HG03108 (cell line): ENCODE measurements around the gene TMEM132A.

ENCODE experiments used
- ATAC-seq: cut with Tn5 transposase; IDR thresholded peaks from one replicate; pipeline ENCODE4 v1.9.1; 2021; ENCODE audit warnings: moderate library complexity; ENCODE audit not compliant: unreplicated experiment

TMEM132A gene, protein sequence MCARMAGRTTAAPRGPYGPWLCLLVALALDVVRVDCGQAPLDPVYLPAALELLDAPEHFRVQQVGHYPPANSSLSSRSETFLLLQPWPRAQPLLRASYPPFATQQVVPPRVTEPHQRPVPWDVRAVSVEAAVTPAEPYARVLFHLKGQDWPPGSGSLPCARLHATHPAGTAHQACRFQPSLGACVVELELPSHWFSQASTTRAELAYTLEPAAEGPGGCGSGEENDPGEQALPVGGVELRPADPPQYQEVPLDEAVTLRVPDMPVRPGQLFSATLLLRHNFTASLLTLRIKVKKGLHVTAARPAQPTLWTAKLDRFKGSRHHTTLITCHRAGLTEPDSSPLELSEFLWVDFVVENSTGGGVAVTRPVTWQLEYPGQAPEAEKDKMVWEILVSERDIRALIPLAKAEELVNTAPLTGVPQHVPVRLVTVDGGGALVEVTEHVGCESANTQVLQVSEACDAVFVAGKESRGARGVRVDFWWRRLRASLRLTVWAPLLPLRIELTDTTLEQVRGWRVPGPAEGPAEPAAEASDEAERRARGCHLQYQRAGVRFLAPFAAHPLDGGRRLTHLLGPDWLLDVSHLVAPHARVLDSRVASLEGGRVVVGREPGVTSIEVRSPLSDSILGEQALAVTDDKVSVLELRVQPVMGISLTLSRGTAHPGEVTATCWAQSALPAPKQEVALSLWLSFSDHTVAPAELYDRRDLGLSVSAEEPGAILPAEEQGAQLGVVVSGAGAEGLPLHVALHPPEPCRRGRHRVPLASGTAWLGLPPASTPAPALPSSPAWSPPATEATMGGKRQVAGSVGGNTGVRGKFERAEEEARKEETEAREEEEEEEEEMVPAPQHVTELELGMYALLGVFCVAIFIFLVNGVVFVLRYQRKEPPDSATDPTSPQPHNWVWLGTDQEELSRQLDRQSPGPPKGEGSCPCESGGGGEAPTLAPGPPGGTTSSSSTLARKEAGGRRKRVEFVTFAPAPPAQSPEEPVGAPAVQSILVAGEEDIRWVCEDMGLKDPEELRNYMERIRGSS

DNA sequence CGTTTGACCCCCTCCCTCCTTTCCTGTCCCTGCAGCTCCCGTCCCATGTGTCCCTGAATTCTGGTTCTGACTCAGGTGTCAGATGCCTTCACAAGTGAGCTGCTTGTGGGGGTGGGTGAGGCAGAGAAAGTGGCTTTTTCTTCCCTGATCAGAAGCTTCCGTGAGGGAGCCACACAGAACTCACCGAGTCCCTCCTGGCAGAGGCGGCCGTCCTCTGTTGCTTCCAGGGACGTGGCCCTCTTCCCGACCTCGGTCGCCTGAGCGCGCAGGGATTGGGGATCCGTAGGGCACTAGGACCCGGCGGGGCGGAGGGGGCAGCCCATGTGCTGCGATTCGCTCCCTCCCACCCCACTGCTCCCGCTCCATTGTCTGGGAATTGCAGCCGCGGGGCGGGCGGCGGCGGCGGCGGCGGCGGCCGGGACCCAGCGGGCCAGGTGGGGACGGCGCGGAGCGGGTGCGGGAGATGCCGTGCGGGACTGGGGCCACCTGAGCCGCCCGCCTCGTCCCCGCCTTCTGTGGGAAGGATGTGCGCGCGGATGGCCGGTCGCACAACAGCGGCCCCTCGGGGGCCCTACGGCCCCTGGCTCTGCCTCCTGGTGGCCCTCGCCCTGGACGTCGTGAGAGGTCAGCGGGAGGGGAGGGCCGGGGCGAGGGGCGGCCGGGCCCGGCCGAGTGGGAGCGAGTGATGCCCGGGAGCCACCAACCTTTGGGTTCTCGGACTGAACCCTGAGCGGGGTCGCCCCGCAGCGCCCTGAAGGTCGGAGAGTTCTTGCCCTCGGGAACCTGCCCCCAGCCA lies at the start of gene TMEM132A:
TMEM132A (plus strand) TSS at position 351 of the 796 bp plus-strand sequence; CDS start at position 525, 174 bp downstream.
- no peak for ATAC-seq

DNA sequence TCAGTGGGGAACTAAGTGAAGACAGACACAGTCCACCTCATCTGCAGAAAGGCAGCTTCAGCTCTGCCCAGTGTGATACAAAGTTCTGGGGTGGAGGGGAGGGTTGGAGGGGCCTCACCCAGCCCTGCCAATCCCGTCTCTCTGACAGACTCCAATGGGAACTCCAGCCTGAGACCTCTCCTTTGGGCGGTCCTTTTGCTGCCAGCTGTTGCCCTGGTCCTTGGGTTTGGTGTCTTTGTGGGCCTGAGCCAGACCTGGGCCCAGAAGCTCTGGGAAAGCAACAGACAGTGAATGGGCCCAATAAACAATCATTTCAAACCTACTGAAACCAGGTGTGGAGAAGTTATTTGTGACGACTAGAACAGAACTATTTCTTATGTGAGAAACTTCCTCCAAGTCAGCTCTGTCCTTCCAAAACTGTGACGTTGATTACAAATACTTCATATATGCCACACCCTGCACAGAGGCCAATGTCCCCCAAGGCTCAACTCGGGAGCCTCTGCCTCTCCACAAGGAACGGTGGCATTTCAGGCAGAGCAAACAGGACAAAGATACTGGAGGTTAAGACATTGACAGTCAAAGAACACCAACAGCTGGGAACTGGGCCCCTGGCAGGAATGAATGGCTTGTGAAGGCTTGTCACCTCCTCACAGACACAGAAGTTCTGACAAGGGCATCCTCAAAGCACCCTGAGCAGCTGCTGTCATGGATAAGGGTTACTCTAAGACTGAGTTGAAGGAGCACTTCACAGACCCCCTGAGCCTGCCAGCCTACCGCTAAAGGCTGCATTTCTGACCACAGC lies 48.7 kb upstream of the TMEM132A start:
- no peak for ATAC-seq

DNA sequence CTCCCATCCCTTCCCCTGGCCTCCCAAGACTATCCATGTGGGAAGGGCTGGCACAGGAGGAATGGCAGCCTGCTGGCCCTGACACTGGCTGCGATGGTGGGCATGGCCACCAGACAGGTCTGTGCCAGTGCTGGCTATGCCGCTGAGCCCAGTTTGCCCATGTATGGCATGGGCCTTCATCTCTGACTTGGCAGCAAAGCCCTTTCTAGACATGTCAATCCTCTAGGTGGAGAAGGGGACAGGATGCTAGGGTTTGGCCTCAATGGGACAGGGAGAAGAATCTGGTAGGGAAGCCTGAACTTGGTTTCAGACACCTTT lies 48.1 kb upstream of the TMEM132A start:
- no peak for ATAC-seq

DNA sequence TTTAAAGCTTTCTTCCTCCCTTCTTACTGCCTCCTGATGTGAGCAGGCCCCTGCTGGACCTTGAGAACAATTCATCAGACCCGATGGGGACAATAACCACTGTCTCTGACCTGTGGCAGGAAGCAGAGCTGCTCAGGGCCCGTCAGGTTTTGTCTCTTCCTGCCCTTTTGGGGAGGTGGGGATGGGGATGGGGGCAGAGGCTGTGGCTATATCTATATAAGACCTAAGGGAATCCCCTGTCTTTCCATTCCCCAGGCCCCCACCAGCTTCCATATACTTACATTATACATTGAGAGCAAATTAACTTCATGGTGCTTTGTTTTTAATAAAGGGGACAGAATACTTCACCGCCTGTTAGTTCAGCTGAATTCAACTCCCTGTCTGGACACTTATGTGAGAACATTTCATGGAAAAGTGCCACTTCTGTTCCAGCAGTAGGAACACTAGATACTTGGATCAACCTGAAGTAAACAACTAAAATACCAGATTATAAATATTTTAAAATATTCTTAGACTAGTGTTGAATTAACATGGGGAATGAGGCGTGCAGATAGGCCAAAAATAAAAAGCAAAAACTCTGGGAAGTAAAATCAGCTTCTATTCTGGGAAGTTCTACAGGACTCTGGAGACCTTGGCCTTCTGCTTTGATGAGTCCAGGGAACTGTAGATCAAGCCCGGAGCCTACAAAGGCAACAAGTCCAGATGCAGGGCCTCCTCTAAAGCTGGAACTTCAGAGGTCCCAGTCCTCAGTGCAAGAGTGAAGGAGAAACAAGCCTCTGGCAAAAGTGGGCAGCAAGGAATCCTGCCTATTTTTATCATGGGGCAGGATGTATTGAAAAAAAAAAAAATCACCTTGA lies 45.8 kb upstream of the TMEM132A start:
- ATAC-seq: no peak

DNA sequence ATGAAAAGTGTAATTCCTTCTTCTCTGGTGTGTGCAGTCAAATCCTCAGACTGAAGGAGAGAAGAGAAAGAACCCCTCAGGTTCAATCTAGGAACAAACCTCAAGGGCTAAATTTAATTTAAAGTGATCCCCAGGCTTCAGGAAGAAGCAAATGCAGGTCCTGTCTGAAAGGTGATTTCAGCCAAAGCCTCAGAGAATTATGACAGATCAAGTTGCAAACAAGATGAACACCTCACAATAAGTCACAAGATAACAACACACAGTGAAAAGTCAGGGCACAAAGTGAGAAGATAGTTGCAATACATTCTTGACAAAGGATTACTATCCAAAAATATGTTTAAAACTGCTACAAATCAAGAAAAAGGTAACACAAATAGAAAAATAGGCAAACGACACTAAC lies 45.2 kb upstream of the TMEM132A start:
- ATAC-seq: no peak

DNA sequence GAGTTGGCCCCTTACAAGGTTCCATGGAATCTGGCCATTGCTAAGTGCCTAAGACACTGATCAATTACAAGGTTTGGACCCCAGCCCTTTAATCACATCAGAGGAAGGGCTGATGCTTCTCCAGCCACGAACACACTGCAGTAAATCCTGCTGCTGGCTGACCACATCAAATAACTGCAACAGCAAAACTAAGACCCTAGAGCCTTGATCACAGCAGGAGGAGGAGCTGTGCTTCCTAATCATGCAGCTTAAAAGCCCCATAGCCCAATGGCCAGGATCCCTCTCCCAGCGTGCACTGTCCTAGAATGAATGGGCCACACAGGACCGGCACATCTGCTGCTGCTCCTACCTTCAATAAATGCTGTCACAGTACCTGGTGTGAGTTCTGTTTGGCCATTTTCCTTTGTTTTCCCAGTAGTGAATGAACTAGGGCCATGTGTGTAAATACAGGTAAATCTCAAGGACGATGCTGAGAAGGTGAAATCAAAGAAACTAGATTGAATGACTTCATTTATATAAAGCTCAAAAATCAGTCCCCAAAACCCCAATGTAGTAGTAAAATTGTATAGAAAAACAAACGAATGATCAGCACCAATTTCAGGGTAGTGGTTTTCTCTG lies 44.2 kb upstream of the TMEM132A start:
- no peak for ATAC-seq

DNA sequence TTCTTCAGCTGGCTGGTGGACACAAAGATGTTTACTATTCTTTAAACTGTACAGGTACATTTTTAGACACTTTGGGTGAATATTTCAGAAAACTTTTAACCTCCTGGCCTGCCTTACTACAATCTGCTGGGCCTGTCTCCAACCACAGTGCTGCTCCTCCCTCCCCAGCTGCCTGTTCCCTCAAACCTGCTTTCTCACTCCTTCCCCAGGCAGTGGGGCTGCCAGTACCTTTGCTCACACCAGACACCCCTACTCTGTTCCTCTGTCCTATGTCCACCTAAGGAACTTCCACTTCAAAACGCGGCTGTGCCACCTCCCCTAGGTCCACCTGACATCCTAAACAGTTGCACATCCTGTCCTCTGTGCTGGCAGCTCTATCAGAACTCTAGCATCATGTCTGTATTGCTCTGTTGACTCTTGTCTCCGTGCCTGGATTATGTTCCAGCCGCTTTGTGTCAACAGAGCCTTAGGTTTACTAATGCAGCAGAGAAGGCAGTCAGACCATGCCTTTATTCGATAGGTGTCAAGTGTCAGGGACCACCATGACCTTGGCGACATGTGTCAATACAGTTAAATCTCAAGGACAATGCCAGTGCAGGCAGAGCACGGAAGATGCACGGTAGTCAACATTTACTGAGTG lies 43.5 kb upstream of the TMEM132A start:
- no peak for ATAC-seq

DNA sequence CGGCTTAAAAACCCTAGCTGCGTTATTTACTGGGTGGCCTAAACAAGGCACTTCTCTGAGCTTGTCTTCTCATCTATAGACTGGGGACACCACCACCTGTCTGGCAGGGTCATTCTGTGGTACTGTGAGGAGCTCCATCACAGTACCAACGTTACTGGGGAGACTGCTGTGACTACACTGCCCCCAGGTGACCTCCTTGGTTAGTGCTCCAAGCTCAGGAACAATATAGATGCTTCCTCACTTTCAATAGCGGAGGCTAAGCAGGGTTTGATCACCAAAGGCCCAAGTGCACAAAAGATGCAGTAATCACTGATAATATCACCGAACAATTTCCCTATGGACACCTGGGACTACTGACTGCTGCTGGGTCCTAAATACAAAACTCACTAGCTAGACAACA lies 36.7 kb upstream of the TMEM132A start:
- peak; percentile 58 for ATAC-seq

DNA sequence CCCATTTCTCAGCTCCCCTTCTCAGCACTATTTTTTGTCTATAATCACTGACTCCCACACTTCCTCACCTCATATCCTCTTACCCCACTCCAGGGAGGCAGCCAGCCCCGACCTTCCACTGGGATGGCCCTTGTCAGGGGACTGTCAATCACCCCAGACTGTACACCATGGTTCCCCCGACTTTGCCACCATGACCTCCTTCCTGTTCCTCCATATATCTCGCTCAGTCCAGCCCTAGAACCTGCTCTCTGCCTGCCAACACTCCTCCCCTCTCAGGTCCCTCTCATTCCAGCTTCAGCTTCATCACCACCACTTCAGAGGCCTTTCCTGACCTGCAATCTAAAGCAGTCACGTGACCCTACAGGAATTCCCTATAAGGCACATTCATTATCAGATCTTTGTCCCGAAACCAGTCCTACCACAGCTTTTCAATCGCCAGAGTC lies 34.4 kb upstream of the TMEM132A start:
- no peak for ATAC-seq

DNA sequence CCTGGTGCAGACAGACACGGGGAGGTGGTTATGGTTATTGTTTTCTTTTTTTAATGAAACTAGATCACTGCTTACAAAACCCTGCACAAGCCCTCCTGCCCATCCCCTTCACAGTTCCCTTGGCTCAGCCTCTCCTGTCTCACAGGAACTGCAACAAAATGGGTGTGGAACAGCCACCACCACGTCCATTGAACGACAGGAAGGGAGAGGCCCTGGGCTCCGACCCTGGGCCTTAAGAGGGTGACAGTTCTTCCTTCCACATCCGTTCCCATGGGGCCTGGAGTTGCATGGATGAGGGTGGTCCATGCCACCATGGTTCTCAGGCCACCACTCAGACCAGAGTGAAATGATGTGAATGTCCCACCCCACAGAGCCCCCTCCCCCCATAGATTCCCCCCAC lies 33.6 kb upstream of the TMEM132A start:
- no peak for ATAC-seq

DNA sequence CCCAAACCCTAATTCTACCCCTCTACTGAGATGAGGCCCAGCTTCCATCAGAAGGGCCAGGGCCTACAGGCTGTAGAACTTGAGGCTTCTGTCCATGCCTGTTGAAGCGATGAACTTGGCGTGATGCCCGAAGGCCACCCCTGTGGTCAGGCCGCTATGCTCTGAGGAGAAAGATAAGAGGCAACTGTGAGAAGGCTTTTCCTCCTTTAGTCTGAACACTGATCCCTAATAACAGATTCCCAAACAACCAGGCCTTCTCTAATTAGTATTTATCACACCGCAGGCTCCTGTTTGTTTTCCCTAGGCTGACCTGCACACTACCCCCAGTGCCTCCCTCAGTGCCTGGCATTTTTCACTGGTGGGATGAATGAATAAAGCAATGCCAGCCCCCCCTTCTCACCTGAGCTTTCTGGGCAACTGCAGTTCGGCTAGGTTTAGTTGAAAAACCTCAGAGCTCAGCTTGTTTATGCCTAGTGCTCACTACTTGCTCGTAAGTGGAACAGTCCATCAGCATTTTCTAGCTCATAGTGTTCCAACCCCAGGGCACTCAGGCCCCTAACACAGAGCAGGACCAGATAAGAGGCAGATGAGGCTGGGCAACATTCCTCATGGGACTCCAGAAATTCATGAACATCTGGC lies 33.0 kb upstream of the TMEM132A start:
- ATAC-seq: no peak

DNA sequence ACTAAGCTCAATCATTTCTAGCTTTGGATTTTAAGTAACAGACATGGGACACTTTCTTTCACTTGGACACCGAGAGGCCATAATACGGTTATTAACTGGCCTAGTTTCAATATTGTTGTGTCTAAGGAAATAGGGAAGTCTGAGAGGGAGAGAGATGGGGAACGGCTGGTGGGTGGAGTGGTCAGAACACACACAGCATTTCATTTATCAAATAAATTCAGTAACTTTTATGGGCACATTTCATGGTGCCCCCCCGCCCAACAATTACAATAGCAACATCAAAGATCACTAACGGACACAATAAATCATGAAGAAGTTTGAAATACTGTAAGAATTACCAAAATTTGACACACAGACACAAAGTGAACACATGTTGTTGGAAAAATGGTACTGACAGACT lies 28.6 kb upstream of the TMEM132A start:
- no peak for ATAC-seq

DNA sequence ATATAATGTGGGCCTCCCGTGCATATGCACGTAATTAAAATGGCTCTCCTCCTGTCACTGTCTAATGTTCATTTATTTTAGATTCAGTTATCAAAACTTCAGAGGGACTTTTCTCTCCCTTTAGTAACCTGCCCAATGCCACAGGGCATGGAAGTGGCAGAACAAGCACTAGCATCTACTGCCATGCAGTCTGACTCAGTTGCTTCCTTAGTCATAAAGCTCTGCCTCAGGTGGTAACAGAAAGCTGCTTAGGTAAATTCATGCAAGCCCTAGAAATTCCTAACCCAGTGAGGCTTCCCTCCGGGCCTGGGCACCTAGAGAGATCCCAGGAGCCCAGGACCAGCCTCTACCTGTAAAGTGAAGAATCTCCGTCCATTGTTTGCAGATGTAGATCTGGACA lies 26.8 kb upstream of the TMEM132A start:
- no peak for ATAC-seq

DNA sequence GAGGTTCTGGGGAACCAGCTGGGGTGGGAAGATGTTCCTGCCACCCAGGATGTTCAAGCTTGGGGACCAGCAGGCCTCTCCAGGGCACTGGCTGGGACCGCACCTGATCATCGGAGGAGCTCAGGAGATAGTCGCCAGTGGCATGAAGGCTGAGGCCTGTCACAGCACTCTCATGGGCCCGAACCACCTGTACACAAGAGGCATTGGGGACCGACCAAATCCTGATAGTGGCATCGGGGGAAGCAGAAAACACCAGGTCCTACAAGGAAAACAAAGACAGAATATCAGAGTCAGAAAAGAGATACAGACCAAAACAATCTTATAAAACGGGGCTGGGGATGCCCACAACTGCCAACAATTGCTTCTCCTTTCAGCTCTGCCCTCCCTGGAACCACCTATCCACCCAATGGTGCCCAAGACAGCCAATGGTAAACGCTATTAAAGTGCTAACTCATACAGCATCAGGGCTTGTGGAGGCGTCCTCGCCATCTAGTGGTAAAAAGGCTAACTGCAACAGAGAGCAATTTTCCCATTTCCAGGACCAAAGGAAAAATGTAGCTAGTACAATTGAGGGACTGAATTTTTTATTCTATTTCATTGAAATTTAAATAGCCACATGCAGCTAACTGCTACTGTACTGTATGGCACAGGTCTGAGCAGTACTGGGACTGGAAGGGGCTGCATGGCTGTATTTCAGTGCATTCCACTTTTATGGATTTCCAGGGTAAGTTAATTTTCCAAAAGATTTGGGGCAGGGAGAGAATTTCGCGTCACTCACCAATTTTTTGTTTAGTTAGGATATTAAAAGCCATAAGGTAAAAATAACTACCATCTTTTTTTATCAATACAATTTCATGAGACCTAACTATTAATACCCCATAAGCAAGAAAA lies 25.0 kb upstream of the TMEM132A start:
- no peak for ATAC-seq

DNA sequence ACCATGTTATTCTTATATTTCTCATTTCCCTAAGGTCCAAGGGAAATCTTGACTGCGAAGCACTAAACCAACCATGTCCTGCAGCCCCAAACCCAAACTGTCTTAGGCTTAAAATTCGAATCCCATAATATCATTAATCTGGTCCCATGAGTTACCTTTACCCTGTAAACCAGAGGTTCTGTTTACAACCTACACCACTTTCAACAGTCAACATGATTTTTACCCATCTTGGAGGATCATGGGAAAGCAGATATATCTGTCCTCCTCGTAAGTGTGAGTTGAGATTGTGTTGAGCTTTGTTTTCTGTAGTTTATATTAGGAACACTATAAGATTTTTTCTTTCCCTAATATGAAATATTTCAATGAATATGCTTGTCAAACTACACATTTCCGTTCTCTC lies 24.3 kb upstream of the TMEM132A start:
- ATAC-seq: no peak

DNA sequence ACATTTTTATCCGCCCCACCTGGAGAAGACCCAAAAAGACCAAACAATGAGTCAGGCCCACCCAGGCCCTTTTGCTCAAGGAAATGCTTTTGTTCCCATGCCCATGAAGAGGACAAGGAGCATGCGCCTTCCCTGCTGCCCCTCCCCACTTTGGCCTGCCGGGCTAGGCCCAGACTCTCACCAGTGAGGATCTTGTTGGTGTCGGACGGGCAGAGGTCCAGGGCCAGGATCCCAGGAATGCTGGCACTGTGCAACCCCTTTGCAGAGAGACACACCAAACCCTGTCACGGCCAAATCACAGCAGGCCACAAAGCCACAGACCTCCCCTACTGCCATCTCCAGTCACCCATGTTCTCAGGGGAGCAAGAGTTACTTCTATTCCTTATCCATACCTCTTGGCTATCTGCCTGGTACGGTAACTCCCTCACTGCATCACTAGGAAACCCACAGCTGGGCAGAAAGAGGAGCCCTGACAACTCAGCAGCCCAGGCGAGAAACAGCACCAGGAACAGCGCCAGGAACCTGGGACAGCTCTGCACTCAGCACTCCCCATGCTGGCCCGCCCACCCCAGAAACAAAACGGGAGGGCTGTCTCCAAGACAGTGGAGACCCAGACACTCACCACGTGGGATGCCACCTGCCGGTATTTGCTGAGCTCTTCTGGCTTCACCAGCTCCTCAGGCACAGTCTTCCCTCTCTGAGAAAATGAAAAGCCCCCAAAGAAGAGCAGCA lies 23.4 kb upstream of the TMEM132A start:
- ATAC-seq: no peak
